HepG2 (cell line): Measurements from ENCODE around the gene B3GNT9. TPM values are rescaled to one million over a fixed set of nuclear protein-coding genes. Genes with fewer than 3 reads are reported as not detected.
A peak's percentile ranks its signal among the peaks of the same experiment; 100 is the strongest.

Experiments used
- IRX3 ChIP-seq: sonication (generic); formaldehyde crosslinking; IDR thresholded peaks from 2 replicates; pipeline ENCODE4 v1.8.1; 2023; ENCODE audit warnings: mild to moderate bottlenecking, low read depth, missing genetic modification reagents, borderline replicate concordance
- PAF1 ChIP-seq: IDR thresholded peaks from 2 replicates; pipeline ENCODE4 v1.6.1; 2016; ENCODE audit warnings: missing genetic modification reagents, missing compliant biosample characterization
- PHF21A ChIP-seq: sonication (generic); formaldehyde crosslinking; IDR thresholded peaks from 2 replicates; pipeline ENCODE4 v1.5.0; 2020; ENCODE audit warnings: mild to moderate bottlenecking, missing genetic modification reagents
- TCF12 ChIP-seq, 2 experiments: fragments of 450-650 bp in 1 of 2; sonication (generic) in 1 of 2; formaldehyde crosslinking in 1 of 2; IDR thresholded peaks; 2 replicates each; pipeline versions ENCODE4 v1.6.1 to v1.8.0; 2017 to 2022; ENCODE audit warnings: antibody characterized with exemption in 1 of 2, mild to moderate bottlenecking in 1 of 2, missing genetic modification reagents in 1 of 2, moderate library complexity in 1 of 2
- ZBTB38 ChIP-seq: sonication (generic); formaldehyde crosslinking; IDR thresholded peaks from 2 replicates; pipeline ENCODE4 v1.5.1; 2020; ENCODE audit warnings: mild to moderate bottlenecking, missing genetic modification reagents
- ZNF121 ChIP-seq: sonication (generic); formaldehyde crosslinking; IDR thresholded peaks from 2 replicates; pipeline ENCODE4 v1.5.0; 2020; ENCODE audit warnings: mild to moderate bottlenecking, missing genetic modification reagents
- ZNF614 ChIP-seq: IDR thresholded peaks from 2 replicates; pipeline ENCODE4 v1.6.1; 2018; ENCODE audit warnings: missing biosample characterization, missing genetic modification reagents, inconsistent platforms, borderline replicate concordance
- polyA plus RNA-seq, 8 experiments: library from polyadenylated mRNA; depleted of rRNA in 3 of 8; stranded (reverse) in 7 of 8; unstranded in 1 of 8; fragments of >200 nt; fragmentation: Illumina TruSeq in 4 of 8; extraction: Trizol in 4 of 8; gene quantifications; 2 replicates each; pipeline versions ENCODE4 v1.2.1 to v1.2.3, GENCODE V29; 2011 to 2016; ENCODE audit warnings: low read depth in 4 of 8, missing spikeins in 1 of 8, mixed read lengths in 1 of 8; ENCODE audit not compliant: insufficient read depth in 1 of 8
- total RNA-seq, 5 experiments: library from RNA; depleted of rRNA; stranded (reverse); fragments of >200 nt; fragmentation: Illumina TruSeq; extraction: Trizol; gene quantifications; 2 replicates each; pipeline ENCODE4 v1.2.3, GENCODE V29; 2016; ENCODE audit warnings: low read depth in 1 of 5
- TF ChIP-seq, protein P1 (sequence below): IDR thresholded peaks from 2 replicates; pipeline ENCODE4 v1.4.0; 2020; ENCODE audit warnings: mild to moderate bottlenecking, missing genetic modification reagents
- TF ChIP-seq, protein P2 (sequence below): sonication (generic); formaldehyde crosslinking; IDR thresholded peaks from 2 replicates; pipeline ENCODE4 v1.4.0; 2020; ENCODE audit warnings: missing genetic modification reagents, borderline replicate concordance
- TF ChIP-seq, protein P3 (sequence below): sonication (generic); formaldehyde crosslinking; IDR thresholded peaks from 2 replicates; pipeline ENCODE4 v1.5.1; 2020; ENCODE audit warnings: mild to moderate bottlenecking, missing genetic modification reagents, moderate library complexity
- TF ChIP-seq, protein P4 (sequence below): sonication (generic); formaldehyde crosslinking; IDR thresholded peaks from 2 replicates; pipeline ENCODE4 v1.4.0; 2020; ENCODE audit warnings: missing genetic modification reagents

B3GNT9 gene
- total and polyA plus RNA-seq, 2 of the 13 experiments (the other 11 are each of a cell fraction or from before 2014, with no cell fraction given), result 1.5 to 3.1 TPM

DNA sequence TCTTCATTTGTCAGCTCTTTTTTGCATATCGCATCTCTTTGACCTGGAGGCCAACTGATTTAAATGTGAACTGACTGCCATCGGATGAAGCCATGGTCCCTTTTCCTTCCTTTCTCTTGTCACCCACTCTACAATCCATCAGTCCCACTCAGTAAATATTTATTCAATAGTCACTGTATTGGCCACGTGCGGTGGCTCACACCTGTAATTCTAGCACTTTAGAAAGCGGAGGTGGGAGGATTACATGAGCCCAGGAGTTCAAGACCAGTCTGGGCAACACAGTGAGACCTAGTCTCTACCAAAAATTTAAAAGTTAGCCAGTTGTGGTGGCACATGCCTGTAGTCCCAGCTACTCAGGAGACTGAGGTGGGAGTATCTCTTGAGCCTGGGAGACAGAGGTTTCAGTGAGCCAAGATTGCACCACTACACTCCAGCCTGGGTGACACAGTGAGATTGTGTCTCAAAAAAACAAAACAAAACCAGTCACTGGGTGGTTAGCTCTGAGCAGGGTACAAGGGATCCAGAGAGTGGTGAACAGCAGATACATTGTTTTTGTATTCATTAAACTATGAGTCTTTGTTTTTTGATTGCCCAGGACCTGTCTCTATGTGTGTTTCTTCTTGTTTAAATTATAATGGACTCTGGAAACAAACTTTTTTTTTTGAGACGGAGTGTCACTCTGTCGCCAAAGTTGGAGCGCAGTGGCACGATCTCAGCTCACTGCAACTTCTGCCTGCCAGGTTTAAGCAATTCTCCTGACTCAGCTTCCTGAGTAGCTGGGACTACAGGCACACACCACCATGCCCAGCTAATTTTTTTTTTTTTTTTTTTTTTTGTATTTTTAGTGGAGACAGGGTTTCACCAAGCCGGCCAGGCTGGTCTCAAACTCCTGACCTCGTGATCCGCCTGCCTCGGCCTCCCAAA, 34.1 kb downstream of the B3GNT9 start (continued):
- TF ChIP-seq, protein P1, sequence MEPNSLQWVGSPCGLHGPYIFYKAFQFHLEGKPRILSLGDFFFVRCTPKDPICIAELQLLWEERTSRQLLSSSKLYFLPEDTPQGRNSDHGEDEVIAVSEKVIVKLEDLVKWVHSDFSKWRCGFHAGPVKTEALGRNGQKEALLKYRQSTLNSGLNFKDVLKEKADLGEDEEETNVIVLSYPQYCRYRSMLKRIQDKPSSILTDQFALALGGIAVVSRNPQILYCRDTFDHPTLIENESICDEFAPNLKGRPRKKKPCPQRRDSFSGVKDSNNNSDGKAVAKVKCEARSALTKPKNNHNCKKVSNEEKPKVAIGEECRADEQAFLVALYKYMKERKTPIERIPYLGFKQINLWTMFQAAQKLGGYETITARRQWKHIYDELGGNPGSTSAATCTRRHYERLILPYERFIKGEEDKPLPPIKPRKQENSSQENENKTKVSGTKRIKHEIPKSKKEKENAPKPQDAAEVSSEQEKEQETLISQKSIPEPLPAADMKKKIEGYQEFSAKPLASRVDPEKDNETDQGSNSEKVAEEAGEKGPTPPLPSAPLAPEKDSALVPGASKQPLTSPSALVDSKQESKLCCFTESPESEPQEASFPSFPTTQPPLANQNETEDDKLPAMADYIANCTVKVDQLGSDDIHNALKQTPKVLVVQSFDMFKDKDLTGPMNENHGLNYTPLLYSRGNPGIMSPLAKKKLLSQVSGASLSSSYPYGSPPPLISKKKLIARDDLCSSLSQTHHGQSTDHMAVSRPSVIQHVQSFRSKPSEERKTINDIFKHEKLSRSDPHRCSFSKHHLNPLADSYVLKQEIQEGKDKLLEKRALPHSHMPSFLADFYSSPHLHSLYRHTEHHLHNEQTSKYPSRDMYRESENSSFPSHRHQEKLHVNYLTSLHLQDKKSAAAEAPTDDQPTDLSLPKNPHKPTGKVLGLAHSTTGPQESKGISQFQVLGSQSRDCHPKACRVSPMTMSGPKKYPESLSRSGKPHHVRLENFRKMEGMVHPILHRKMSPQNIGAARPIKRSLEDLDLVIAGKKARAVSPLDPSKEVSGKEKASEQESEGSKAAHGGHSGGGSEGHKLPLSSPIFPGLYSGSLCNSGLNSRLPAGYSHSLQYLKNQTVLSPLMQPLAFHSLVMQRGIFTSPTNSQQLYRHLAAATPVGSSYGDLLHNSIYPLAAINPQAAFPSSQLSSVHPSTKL (CRISPR knock-in tag), result peak; percentile 44
- TF ChIP-seq PAF1 (CRISPR knock-in tag) (no peak), TCF12 (IDR thresholded peaks at IDR 0.05) (no peak), TCF12 (CRISPR knock-in tag; IDR thresholded peaks at IDR 0.05) (no peak), PHF21A (CRISPR knock-in tag) (peak; percentile 20; the same call in 1 of the 2 replicates), ZBTB38 (CRISPR knock-in tag) (peak; percentile 78), IRX3 (CRISPR knock-in tag) (no peak), ZNF121 (CRISPR knock-in tag) (peak; percentile 17; the same call in 1 of the 2 replicates), ZNF614 (0 out of 2 replicates have a peak, but pooled peaks have one; percentile 37)
- TF ChIP-seq, protein P2, sequence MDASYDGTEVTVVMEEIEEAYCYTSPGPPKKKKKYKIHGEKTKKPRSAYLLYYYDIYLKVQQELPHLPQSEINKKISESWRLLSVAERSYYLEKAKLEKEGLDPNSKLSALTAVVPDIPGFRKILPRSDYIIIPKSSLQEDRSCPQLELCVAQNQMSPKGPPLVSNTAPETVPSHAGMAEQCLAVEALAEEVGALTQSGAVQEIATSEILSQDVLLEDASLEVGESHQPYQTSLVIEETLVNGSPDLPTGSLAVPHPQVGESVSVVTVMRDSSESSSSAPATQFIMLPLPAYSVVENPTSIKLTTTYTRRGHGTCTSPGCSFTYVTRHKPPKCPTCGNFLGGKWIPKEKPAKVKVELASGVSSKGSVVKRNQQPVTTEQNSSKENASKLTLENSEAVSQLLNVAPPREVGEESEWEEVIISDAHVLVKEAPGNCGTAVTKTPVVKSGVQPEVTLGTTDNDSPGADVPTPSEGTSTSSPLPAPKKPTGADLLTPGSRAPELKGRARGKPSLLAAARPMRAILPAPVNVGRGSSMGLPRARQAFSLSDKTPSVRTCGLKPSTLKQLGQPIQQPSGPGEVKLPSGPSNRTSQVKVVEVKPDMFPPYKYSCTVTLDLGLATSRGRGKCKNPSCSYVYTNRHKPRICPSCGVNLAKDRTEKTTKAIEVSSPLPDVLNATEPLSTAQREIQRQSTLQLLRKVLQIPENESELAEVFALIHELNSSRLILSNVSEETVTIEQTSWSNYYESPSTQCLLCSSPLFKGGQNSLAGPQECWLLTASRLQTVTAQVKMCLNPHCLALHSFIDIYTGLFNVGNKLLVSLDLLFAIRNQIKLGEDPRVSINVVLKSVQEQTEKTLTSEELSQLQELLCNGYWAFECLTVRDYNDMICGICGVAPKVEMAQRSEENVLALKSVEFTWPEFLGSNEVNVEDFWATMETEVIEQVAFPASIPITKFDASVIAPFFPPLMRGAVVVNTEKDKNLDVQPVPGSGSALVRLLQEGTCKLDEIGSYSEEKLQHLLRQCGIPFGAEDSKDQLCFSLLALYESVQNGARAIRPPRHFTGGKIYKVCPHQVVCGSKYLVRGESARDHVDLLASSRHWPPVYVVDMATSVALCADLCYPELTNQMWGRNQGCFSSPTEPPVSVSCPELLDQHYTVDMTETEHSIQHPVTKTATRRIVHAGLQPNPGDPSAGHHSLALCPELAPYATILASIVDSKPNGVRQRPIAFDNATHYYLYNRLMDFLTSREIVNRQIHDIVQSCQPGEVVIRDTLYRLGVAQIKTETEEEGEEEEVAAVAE, result peak; percentile 48
- TF ChIP-seq, protein P3, sequence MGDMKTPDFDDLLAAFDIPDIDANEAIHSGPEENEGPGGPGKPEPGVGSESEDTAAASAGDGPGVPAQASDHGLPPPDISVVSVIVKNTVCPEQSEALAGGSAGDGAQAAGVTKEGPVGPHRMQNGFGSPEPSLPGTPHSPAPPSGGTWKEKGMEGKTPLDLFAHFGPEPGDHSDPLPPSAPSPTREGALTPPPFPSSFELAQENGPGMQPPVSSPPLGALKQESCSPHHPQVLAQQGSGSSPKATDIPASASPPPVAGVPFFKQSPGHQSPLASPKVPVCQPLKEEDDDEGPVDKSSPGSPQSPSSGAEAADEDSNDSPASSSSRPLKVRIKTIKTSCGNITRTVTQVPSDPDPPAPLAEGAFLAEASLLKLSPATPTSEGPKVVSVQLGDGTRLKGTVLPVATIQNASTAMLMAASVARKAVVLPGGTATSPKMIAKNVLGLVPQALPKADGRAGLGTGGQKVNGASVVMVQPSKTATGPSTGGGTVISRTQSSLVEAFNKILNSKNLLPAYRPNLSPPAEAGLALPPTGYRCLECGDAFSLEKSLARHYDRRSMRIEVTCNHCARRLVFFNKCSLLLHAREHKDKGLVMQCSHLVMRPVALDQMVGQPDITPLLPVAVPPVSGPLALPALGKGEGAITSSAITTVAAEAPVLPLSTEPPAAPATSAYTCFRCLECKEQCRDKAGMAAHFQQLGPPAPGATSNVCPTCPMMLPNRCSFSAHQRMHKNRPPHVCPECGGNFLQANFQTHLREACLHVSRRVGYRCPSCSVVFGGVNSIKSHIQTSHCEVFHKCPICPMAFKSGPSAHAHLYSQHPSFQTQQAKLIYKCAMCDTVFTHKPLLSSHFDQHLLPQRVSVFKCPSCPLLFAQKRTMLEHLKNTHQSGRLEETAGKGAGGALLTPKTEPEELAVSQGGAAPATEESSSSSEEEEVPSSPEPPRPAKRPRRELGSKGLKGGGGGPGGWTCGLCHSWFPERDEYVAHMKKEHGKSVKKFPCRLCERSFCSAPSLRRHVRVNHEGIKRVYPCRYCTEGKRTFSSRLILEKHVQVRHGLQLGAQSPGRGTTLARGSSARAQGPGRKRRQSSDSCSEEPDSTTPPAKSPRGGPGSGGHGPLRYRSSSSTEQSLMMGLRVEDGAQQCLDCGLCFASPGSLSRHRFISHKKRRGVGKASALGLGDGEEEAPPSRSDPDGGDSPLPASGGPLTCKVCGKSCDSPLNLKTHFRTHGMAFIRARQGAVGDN (CRISPR knock-in tag), result 0 out of 2 replicates have a peak, but pooled peaks have one; percentile 6
- TF ChIP-seq, protein P4, sequence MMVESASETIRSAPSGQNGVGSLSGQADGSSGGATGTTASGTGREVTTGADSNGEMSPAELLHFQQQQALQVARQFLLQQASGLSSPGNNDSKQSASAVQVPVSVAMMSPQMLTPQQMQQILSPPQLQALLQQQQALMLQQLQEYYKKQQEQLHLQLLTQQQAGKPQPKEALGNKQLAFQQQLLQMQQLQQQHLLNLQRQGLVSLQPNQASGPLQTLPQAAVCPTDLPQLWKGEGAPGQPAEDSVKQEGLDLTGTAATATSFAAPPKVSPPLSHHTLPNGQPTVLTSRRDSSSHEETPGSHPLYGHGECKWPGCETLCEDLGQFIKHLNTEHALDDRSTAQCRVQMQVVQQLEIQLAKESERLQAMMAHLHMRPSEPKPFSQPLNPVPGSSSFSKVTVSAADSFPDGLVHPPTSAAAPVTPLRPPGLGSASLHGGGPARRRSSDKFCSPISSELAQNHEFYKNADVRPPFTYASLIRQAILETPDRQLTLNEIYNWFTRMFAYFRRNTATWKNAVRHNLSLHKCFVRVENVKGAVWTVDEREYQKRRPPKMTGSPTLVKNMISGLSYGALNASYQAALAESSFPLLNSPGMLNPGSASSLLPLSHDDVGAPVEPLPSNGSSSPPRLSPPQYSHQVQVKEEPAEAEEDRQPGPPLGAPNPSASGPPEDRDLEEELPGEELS, result peak; percentile 39; the same call in 1 of the 2 replicates
